C1 segment of cervical spinal cord (tissue), 14 donors: ENCODE data around the gene PRICKLE1.

Experiments used
- DNase-seq, 14 donors: peaks; one replicate each; lab custom pipeline; 2025; lab: John Stamatoyannopoulos, UW

The PRICKLE1 gene

DNA sequence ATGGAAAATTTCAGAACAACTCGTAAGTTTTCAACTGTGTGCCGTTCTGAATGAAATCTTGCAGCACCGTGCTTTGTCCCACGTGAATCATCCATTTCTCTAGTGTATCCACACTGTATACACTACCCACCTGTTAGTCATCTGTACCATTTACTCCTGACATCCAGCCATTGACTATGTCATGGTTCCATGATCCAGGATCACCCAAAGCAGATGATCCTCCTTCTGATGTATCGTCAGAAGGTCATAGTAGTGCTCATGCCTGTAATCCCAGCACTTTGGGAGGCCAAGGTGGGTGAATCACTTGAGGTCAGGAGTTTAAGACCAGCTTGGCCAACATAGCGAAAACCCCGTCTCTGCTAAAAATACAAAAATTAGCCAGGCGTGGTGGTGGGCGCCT is 140.7 kb downstream of the PRICKLE1 start:
- no peak for DNase-seq

DNA sequence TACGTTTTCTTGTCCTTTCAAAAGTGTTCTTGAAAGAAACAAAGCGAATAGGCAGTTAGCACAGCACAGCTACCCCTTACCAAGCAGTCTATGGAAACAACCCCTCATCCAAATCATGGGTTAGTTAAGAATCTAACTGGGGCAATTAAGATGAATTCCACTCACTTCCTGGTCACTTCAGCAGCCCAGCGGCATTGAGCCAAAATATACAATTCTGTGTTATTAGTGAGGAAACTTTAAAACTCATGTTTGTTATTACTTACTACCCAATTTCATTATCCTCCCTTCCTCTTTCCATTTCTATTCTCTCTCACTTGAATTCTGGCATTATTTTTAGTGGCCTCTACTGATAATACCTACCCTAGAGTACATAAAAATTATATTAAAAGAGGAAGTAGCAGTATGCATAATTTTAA is 142.2 kb downstream of the PRICKLE1 start:
- DNase-seq: no peak

DNA sequence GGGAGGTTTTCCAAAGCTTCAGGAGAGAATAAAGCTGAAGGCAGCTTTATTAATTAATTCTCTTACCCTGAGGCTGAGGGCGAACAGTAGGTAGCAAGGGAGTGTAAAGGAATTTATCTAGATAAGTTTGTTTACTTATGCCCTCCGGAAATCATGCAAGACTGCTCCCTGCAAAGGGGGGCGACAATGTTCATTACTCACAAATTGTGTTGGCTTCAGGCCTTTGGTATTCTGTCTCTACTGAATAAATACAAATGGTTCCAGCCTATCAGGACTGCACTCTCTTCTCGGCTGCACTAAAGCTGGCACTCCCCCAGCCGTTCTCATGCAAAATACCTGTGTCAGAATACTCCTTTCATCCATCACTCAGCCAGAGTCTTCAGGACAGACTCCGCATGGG is 142.8 kb downstream of the PRICKLE1 start:
- DNase-seq: no peak

DNA sequence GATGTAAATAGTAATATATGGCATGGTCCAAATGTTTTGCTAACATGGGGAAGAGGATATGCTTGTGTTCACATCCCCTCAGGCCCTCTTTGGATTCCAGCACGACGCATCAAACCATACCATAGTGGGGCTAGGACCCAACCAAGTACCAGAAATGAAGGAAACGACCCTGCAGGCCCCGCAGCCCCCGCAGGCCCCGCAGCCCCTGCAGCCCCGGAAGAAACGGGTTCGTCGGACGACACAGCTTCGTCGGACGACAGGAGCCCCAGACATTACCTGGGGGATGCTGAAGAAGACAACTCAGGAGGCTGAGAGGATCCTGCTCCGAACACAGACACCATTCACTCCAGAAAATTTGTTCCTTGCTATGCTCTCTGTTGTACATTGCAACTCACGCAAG is 143.7 kb downstream of the PRICKLE1 start:
- no peak for DNase-seq

DNA sequence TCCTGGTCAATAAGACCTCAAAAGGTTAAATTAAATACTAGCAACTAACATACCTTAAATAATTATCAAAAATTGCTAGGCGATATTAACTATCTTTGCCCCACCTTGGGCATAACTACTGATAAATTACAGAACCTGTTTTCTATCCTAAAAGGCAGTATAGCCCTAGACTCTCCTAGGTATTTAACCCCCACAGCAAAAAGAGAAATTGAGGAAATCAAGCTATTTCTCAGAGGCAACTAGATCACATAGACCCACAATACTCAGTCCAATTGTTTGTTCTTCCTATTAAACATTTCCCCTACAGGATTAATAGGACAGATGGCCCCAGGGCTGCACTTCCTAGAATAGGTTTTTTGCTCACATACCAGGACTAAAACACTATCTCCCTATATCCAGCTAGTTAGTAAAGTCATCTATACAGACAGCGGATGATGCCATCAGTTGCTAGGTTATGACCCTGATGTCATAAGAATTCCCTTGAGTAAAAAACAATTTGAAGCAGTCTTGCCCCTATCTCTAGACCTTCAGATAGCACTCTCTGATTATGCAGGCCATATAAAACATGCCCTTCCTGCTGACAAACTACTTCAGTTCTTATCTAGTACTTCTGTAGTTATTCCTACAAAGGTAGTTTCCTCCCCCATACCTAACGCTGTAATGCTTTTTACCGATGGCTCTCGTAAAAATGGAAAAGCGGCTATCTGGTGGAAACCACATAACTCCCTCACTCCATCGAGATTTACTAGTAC is 145.2 kb downstream of the PRICKLE1 start:
- no peak for DNase-seq

DNA sequence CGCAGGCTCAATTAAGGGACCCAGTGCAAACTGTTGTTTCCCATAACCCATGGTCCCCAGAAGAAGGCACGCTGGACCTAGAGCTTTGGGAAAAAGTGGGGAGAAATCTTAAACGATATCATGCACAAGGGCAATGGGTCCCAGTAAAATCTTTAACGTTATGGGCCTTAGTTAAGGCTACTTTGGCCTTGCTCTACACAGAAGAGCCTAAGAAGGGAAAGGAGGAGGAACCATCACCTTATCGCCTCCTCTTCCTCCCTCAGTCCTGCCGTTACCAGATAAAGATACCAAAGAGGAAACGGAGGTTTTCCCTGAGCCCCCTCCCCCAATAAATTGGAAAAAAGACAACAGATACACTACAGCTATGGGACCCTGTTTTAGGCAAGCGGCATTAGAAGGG is 146.7 kb downstream of the PRICKLE1 start:
- no peak for DNase-seq

DNA sequence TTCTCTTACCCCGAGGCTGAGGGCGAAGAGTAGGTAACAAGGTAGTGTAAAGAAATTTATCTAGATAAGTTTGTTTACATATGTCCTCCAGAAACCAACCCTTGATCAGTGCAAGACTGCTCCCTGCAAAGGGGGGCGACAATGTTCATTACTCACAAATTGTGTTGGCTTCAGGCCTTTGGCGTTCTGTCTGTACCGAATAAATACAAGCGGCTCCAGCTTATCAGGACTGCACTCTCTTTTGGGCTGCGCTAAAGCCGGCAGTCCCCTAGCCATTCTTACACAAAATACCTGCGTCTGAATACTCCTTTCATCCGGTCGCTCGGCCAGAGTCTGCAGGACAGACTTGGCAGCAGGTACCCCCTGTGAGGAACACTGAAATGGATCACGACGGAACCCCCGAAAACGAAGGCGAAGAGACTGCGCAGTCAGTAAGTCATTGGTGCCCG is 147.2 kb downstream of the PRICKLE1 start:
- no peak for DNase-seq

DNA sequence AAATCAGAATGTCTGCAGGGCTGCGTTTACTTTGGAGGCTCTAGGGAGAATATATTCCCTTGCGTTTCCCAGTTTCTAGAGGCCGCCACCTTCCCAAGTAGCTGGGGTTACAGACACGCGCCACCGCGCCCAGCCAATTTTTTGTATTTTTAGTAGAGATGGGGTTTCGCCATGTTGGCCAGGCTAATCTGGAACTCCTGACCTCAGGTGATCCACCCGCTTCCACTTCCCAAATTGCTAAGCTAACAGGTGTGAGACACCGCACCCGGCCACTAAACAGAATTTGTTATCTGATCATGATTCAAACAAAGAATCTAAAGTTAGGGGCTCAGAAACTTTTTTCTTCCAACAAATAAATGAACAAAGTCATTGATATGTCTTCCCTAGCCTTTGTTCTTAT is 148.9 kb downstream of the PRICKLE1 start:
- DNase-seq: no peak

DNA sequence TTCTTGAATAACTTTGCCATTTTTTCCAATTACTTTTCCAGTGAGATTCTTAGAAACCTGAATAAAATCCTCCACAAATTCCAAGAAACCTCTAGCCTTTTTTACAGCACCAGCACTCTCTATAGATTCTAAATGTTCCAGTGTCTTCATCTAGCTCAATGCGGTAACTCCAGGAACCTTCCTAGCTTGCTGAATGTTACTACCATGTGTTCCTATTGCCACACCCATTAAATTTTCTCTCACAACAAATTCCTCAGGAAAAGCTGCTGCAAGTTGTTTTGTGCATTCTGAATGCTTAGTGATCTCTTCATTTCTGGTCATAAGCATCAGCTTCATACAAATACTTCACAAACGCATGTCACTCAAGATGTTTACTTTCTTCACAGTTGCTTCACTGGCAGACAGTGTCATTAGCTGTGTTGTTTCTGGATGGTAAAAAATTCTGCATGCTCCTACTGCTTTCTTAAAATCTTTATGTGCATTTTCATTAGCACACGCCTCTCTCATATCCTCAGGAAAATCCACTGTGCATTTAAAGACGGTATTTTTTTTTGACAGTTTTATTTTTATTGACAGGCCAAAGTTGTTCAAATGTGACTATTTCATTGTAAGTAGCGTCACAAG is 156.9 kb downstream of the PRICKLE1 start:
- no peak for DNase-seq

DNA sequence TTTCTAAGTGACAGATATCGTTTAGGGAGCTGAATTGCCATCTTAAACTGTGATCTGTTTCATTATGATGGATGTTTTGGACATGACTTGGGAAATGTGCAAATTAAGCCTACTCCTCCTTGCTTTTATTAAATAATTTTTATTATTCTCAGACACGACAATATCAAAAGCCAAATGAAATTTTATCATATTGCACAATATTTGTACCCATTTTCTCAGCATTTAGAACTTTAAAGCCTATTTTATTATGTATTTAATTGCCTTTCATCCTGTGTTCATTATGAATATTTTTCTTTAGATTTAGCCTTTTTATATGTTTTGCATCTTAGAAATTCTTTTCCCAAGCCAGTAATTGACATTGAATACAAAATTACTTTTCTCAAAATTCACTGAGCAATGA is 160.7 kb downstream of the PRICKLE1 start:
- DNase-seq: no peak

DNA sequence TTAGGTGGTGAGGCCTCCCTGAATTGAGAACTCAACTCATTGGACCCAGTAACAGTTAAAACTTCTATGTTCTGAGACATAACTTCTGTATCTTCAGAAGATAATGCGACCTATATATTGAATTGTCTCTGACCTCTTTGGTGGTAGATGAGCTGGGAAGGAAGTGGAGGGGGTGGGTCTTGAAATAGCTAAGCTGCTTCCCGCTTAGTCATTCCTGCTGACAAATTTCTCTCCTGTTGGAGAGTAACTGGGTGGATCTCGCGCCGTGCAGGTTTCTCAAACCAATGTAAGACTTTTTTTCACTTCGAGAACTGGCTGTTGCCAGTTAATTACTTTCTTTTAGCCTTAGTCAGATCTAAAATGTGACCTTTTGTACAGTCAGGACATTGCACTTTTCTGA is 162.8 kb downstream of the PRICKLE1 start:
- DNase-seq: no peak

DNA sequence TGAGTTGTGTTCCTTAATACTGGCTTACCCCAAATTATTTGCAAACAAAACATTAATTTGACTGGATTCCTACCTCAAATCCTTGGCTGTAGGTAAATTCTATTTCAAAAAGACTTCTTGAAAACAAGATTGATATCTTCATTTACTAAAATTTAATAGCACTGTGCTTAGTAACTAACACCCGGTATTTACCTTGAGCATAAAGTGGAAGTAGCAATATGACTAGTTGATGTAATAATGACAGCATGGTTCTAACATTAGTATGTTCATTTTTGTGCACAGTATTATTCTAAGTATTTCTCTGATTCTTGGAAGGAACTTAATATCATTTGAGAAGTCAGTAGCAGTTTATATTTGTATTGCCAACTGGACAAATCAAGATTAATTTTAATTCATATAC is 166.8 kb downstream of the PRICKLE1 start:
- DNase-seq: no peak

DNA sequence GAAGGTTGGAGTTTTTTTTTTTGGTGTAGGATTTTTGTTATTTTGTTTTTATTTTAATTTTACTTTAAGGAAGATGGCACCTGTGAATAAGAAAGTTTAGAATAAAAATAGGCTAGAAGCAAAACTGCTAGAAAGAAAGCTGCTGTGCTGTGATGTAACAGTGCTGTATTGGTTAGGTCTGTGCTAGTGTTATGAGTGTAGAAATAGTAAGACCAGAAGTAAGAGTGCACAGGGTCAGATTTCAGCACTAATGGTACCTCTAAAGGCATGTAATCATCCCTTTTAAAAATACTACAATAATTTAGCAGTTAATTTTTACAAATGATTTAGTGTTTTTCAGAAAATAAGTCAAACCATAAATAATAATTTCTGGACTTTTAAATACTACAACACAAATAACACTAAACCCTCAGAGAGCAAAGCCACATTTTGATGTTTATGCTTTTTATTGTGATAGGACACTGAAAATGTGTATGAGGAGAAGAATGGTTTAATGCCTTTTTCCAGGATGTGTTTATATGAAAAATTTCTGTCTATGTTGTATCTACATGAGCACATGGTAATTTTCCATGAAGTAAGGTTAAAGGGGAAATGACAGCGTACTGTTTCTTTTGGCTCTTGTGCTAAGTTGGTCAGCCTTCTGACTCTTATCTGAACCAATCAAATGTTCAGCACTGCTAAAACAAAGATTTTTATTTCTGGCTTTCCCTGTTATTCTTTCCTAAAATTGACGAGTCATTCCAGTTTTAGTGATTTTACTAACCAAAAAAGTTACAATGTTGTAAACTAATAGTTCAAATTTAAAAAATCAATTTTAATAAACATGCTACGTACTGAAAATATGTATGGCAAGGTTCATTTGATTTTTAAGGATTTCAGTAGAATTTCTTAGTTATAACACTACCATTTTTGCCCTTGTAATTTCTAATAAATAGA is 167.4 kb downstream of the PRICKLE1 start:
- DNase-seq: no peak

DNA sequence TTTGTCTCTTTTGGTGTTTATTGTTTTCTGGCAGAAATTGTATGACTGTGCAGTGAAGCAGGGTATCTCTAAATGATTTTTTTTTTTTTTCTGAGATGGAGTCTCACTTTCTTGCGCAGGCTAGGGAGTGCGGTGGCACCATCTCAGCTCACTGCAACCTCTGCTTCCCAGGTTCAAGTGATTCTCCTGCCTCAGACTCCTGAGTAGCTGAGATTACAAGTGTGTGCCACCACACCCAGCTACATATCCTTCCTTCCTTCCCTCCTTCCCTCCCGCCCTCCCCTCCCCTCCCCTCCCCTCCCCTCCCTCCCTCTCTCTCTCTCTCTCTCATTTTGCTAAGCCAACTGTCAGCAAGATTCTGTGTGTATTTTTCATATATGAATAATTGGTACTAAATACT is 169.2 kb downstream of the PRICKLE1 start:
- no peak for DNase-seq

DNA sequence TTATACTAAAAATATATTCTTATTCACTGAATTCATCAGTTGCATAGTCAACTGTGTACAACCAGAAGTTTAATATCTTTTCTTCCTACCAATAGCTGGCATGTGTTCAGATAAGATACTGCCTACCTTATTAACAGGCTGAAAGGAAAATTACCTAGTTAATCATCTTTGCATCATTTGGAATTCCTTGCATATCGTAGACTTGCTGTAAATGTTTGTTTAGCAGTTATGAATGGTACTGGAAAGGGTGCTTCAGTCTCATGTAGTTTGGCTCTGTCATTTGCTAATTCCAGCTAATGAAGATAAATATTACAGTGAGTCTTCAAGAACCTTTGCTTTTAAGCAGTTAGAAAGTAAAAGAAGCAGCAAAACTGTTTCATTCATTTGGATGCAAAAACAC is 179.2 kb downstream of the PRICKLE1 start:
- no peak for DNase-seq

DNA sequence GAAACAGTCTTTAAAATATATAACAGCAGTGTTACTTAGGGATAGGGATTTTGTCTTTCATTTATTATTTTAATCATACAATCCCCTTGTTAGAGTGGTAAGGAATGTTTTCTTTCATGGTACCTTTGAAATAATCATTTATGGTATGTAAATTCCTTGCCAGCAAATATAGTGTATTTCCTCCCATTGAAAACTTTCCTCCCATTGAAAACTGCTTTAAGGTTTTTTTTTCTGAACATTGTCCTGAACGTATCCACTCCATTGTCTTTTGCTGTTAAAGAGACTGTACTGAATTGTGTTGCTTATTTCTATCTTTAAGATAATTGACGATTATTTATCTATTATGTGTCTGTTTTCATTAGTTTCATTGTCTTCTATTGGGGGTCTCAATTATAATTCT is 180.1 kb downstream of the PRICKLE1 start:
- no peak for DNase-seq

DNA sequence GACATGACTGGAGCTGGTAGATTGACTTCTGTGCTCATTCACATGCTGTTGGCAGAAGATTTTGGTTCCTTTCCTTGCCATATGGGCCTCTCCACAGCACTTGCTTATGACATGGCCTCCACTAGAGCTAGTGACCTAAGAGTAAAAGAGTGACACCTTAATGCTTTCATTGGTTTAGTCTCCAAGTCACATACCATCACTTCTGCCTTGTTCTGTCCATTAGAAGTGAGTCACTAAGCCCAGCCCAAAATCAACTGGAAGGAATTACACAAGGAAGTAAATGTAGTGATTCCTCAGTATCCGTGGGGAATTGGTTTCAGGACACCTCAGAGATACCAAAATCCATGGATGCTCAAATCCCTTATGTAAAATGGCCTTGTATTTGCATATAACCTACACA is 182.2 kb downstream of the PRICKLE1 start:
- no peak for DNase-seq
